Heart left ventricle (tissue), 16 donors: Measurements from ENCODE around the gene AFDN. TPM values are rescaled to one million over a fixed set of nuclear protein-coding genes. Genes with fewer than 3 reads are reported as not detected.
A peak's percentile ranks its signal among the peaks of the same experiment; 100 is the strongest.

Experiments used
- ATAC-seq, 4 donors: fragments of 200-7000 bp; cut with Tn5 transposase; one replicate each; pipeline ENCODE4 v1.9.1; 2020 to 2022; ENCODE audit warnings: moderate library complexity in 4 of 4, mild to moderate bottlenecking in 3 of 4, moderate number of reproducible peaks in 1 of 4
- DNase-seq, 5 donors: peaks; one replicate each; pipeline ENCODE4 v3.0.0-alpha.2; 2020
- H3K27ac ChIP-seq, 12 donors: fragments of 200-600 bp; sonication (generic) in 4 of 12; one replicate each; pipeline versions ENCODE4 v1.5.0 to v1.8.0; 2016 to 2022; ENCODE audit warnings: mild to moderate bottlenecking in 2 of 12
- H3K27me3 ChIP-seq, 9 donors: fragments of 200-600 bp; sonication (generic) in 2 of 9; one replicate each; pipeline versions ENCODE4 v1.5.1 to v1.8.0; 2016 to 2022; ENCODE audit warnings: mild to moderate bottlenecking in 3 of 9
- H3K36me3 ChIP-seq, 9 donors: fragments of 200-600 bp; sonication (generic) in 2 of 9; one replicate each; pipeline versions ENCODE4 v1.5.0 to v1.8.0; 2018 to 2022; ENCODE audit warnings: mild to moderate bottlenecking in 2 of 9
- H3K4me1 ChIP-seq, 12 donors: fragments of 200-600 bp; sonication (generic) in 4 of 12; one replicate each; pipeline versions ENCODE4 v1.5.0 to v1.8.0; 2016 to 2022; ENCODE audit warnings: mild to moderate bottlenecking in 3 of 12
- H3K4me3 ChIP-seq, 12 donors: fragments of 200-600 bp; sonication (generic) in 4 of 12; one replicate each; pipeline versions ENCODE4 v1.5.0 to v1.8.0; 2017 to 2022; ENCODE audit warnings: mild to moderate bottlenecking in 9 of 12, moderate library complexity in 4 of 12
- H3K9me3 ChIP-seq, 12 donors: fragments of 200-600 bp; sonication (generic) in 4 of 12; one replicate each; pipeline versions ENCODE4 v1.5.0 to v1.8.0; 2016 to 2022; ENCODE audit warnings: mild to moderate bottlenecking in 1 of 12
- CTCF ChIP-seq, 12 donors: fragments of 200-600 bp; sonication (generic) in 4 of 12; IDR thresholded peaks; one replicate each; pipeline versions ENCODE4 v1.5.0 to v1.8.0; 2018 to 2022; ENCODE audit warnings: antibody characterized with exemption in 12 of 12, mild to moderate bottlenecking in 5 of 12
- POLR2A ChIP-seq, 2 donors: fragments of 450-650 bp; IDR thresholded peaks; one replicate each; pipeline ENCODE4 v1.6.1; 2017; ENCODE audit warnings: antibody characterized with exemption in 2 of 2, mild to moderate bottlenecking in 2 of 2, moderate library complexity in 2 of 2
- WGBS, 4 donors: extraction: QIAGEN DNeasy Blood & Tissue Kit in 2 of 4; methylation state at CpG; one replicate each; pipeline versions ENCODE4 v1.1.5 to v1.1.7; 2013 to 2018; 5-methylcytosine and 5-hydroxymethylcytosine counted together
- intact Hi-C, 10 donors: fragments of 100-400 bp; cut with DNase I; formaldehyde crosslinking; loops; one replicate each; pipeline versions ENCODE4 v1.11.1 to v1.14.2; 2022
- long read RNA-seq, 3 donors: library from polyadenylated mRNA; unstranded; transcript quantifications; one replicate each; pipeline ENCODE4 v2.0.0, GENCODE V29; 2020 to 2021
- polyA plus RNA-seq, 2 donors: library from polyadenylated mRNA; stranded (reverse); fragments of 200-250 nt; gene quantifications; one replicate each; pipeline ENCODE4 v1.2.3, GENCODE V29; 2013
- total RNA-seq, 9 donors: library from RNA; depleted of rRNA in 2 of 9; stranded (reverse); fragments of >200 nt in 2 of 9; fragmentation: NEBNext Ultra II Directional in 3 of 9; extraction: Animal tissue kit (Norgen Biotek cat#: 25700) in 3 of 9; gene quantifications; one replicate each; pipeline versions ENCODE4 v1.1.0 to v1.2.4, GENCODE V29; 2016 to 2023
- donor health status: ischemic (EF 13 %, LVEDD 7.1; RV severe dilation, severe dysfunction).
- donor health status: healthy with polysubstance abuse.
- donor health status: DM: no; HTN: yes; CAD: no.
- donor health status: DM: no; HTN: no; CAD: no.
- donor health status: ischemic (EF 25% LVEDD 6.9; RV normal size, moderate dysfunction).
- donor health status: ischemic (EF 25% LVEDD 5.7; RV mildly dilated, moderate dysfunction).
- donor health status: healthy.
- donor health status: DM: yes; HTN: yes; CAD: no.
- donor health status: ischemic (EF 35%, LVEDD 5.7; RV mildly dilated, moderate dysfunction).
- donor health status: nonischemic (EF 11% LVEDD 7.7; RV severe dilation, severe dysfunction).
- donor health status: DM: yes; HTN: yes; CAD: no.
- donor health status: PGD.
- donor health status: ischemic (EF 29% LVEDD 5.4; RV normal size, mild dysfunction).
- donor health status: nonischemic (EF 23%, LVEDD 6.1; RV moderate dilation, normal function).

Gene AFDN, protein sequence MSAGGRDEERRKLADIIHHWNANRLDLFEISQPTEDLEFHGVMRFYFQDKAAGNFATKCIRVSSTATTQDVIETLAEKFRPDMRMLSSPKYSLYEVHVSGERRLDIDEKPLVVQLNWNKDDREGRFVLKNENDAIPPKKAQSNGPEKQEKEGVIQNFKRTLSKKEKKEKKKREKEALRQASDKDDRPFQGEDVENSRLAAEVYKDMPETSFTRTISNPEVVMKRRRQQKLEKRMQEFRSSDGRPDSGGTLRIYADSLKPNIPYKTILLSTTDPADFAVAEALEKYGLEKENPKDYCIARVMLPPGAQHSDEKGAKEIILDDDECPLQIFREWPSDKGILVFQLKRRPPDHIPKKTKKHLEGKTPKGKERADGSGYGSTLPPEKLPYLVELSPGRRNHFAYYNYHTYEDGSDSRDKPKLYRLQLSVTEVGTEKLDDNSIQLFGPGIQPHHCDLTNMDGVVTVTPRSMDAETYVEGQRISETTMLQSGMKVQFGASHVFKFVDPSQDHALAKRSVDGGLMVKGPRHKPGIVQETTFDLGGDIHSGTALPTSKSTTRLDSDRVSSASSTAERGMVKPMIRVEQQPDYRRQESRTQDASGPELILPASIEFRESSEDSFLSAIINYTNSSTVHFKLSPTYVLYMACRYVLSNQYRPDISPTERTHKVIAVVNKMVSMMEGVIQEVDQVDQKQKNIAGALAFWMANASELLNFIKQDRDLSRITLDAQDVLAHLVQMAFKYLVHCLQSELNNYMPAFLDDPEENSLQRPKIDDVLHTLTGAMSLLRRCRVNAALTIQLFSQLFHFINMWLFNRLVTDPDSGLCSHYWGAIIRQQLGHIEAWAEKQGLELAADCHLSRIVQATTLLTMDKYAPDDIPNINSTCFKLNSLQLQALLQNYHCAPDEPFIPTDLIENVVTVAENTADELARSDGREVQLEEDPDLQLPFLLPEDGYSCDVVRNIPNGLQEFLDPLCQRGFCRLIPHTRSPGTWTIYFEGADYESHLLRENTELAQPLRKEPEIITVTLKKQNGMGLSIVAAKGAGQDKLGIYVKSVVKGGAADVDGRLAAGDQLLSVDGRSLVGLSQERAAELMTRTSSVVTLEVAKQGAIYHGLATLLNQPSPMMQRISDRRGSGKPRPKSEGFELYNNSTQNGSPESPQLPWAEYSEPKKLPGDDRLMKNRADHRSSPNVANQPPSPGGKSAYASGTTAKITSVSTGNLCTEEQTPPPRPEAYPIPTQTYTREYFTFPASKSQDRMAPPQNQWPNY (N-terminal part only)
- total RNA-seq (100 to 1,000 TPM in 1 of 9 donors, 10 to 100 TPM in 8; 38.0 to 100 (median 51.8) TPM), polyA plus RNA-seq (10 to 100 TPM; 27.6 to 31.5 TPM)
- long read RNA-seq, donor 1, partial matches to known transcripts: 29 of 45 reads
- long read RNA-seq, donor 1, other reads (novel, unspliced or antisense): 11 of 45 reads
- long read RNA-seq, donor 2, partial matches to known transcripts: 3 of 7 reads
- long read RNA-seq, donor 2, other reads (novel, unspliced or antisense): 4 of 7 reads
- long read RNA-seq, donor 3, partial matches to known transcripts: 8 of 19 reads
- long read RNA-seq, donor 3, other reads (novel, unspliced or antisense): 5 of 19 reads

DNA sequence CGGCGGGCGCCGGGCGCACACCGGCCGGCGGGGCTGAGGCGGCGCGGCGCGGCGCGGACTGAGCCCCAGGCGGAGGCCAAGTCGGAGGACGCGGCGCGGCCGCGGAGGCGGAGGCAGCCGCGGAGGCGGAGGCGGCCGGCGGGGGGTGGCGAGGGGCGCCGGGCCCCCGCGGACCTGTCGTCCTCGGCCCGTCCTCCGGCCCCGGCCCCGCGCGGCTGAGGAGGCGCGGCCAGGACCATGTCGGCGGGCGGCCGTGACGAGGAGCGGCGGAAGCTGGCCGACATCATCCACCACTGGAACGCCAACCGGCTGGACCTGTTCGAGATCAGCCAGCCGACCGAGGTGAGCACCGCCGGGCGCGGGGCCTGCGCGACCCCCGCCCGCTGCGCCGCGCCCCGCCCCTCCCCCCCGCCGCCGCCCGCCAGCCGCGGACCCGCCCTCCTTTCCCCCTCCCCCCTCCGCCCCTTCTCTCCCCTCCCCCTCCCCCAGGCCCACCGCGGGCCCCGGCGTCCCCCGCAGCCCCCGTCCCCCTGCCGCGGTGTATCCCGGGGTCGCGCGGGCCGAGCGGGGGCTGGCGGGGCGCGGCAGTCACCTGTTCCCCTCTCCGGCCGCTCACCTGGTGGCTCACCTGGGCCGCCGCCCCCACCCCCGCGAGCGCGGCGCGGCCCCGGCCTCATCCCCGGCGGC, at the start of gene AFDN:
Gene AFDN (plus strand): TSS at position 16 of the 687 bp plus-strand sequence. CDS start 222 bp downstream, at position 238.
- H3K36me3 ChIP-seq: no peaks in the 10 kb centered on the region
- H3K27me3 ChIP-seq: peaks cover 0 to 26% (median 0%) of the 10 kb centered on the region in 9 donors
- H3K27ac ChIP-seq: peak within 1 kb of the TSS; percentile 53 to 83 (median 70)
- intact Hi-C loops: loop anchor here in 3 of 10 donors (5.0 to 10.0 kb wide), 3 partner anchors 70 to 342 kb away; no protein-coding TSS in a partner anchor
- WGBS, 4 donors: 0 to 1% (median 1%) methylated on average over 15 to 105 of the region's 108 CpGs
- peaks cover 0 to 53% (median 28%) of the 10 kb centered on the region in 12 donors for H3K4me1 ChIP-seq
- DNase-seq (peak in 4 of 5 donors; percentile 24 to 68 (median 43)), ATAC-seq (peak in 2 of 4 donors; percentile 7 to 23)
- H3K4me3 ChIP-seq: peak within 1 kb of the TSS; percentile 54 to 90 (median 76)
- no peaks in the 10 kb centered on the region for H3K9me3 ChIP-seq
- TF ChIP-seq POLR2A (IDR thresholded peaks at IDR 0.05): no peak

- WGBS, 4 donors: 87 to 88% (median 88%) methylated on average over 21 of the region's 21 CpGs
- no peaks in the 10 kb centered on the region for H3K27me3 ChIP-seq
- DNase-seq (no peak), ATAC-seq (no peak)
- no peaks in the 10 kb centered on the region for H3K9me3 ChIP-seq
- TF ChIP-seq CTCF (IDR thresholded peaks at IDR 0.05): no peak
- TF ChIP-seq POLR2A (IDR thresholded peaks at IDR 0.05): no peak
- no peaks in the 10 kb centered on the region for H3K36me3 ChIP-seq
- peaks cover 0 to 2% (median 0%) of the 10 kb centered on the region in 12 donors for H3K4me1 ChIP-seq
- intact Hi-C loops: no loop called here
- peak overlapping the region in 1 of 12 donors; percentile 22 for H3K27ac ChIP-seq
- no peak overlapping the region for H3K4me3 ChIP-seq
Measured at GRCh38 chr6:167778497-167779128, 48.1 kb upstream of the AFDN start.

DNA sequence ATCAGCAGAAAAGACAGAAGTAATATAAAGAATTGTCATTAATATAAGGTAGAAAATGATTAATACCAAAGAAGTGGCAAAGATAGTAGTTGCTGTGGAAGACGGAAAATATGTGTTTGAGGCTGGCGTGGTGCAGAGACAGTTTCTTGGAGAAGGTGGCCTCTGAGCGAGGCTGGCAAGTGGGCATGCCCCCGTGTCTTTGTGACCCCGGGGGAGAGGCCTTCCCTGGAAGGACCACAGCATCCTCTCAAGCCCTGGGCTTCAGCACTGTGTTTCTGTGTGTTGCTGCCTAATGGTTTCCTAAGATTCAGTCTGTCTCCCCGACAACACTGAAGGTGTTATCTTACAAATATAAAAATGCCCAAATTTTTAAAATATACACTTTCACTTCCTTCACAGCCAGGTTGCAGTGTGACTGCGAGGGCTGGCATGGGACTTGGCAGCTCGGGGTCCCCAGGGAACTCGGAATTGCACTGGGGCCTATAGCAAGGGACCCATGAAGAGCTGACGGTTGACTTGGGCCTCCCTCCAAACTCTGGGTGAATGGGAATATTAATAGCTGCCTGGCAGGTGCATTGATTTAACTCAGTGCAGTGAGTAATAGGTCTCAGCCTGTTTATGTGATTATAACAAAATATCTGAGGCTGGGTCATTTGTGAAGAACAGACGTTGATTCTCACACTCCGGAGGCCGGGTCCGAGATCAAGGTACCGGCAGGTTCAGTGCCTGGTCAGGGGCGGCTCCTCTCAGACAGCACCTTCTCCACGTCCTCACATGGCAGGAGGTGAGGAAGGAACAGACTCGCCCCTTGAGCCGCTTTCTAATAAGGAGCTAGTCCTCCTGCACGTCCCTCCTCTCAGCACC, 47.4 kb upstream of the AFDN start:
- Histone ChIP-seq H3K4me3 (no peak overlapping the region), H3K36me3 (no peaks in the 10 kb centered on the region), H3K27me3 (no peaks in the 10 kb centered on the region), H3K4me1 (peaks cover 0 to 2% (median 0%) of the 10 kb centered on the region in 12 donors), H3K27ac (no peak overlapping the region), H3K9me3 (no peaks in the 10 kb centered on the region)
- WGBS, 4 donors: 85 to 95% (median 93%) methylated on average over 16 to 20 of the region's 20 CpGs
- intact Hi-C loops: no loop called here
- no peak for ATAC-seq
- DNase-seq: no peak
- no peak for TF ChIP-seq CTCF (IDR thresholded peaks at IDR 0.05)
- TF ChIP-seq POLR2A (IDR thresholded peaks at IDR 0.05): no peak
